A172 (cell line): ENCODE data around the gene ARHGAP30. TPM values are rescaled to one million over a fixed set of nuclear protein-coding genes. Genes with fewer than 3 reads are reported as not detected.
"Not testable (repeated sequence)": the region's sequence is repeated elsewhere in the genome, so short reads cannot be mapped to it uniquely, and the experiment has no call there.

Experiments
- DNase-seq: peaks from one replicate; pipeline ENCODE4 v3.0.0-alpha.2; 2015; ENCODE audit warnings: low spot score
- total RNA-seq: library from RNA; depleted of rRNA; stranded (reverse); fragments of >200 nt; shearing (Covaris generic); gene quantifications from 2 replicates; pipeline ENCODE4 v1.2.3, GENCODE V29; 2014

Gene ARHGAP30
- total RNA-seq, 1 experiment from 2014 or later: 0.07 TPM

GRCh38 chr1:161070761-161071160 lies 1.1 kb upstream of the ARHGAP30 start:
- DNase-seq: no peak

- DNase-seq: no peak
Observed at GRCh38 chr1:161069241-161069640, 450 bp downstream of the ARHGAP30 start.

- peak; percentile 66 for DNase-seq
Observed at GRCh38 chr1:161068306-161069234, 1.1 kb downstream of the ARHGAP30 start.

- no peak for DNase-seq
Observed at GRCh38 chr1:161066694-161067093, 3.0 kb downstream of the ARHGAP30 start.

DNA sequence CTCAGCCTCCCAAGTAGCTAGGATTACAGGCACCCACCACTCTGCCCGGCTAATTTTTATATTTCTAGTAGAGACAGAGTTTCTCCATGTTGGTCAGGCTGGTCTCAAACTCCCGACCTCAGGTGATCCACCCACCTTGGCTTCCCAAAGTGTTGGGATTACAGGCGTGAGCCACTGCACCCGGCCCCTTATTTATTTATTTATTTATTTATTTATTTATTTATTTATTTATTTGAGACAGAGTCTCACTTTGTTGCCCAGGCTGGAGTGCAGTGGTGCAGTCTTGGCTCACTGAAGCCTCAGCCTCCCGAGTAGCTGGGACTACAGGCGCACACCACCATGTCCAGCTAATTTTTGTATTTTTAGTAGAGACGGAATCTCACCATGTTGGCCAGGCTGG lies 4.0 kb downstream of the ARHGAP30 start:
- DNase-seq: not testable (repeated sequence)

GRCh38 chr1:161063936-161064335 lies 5.8 kb downstream of the ARHGAP30 start:
- not testable (repeated sequence) for DNase-seq

DNA sequence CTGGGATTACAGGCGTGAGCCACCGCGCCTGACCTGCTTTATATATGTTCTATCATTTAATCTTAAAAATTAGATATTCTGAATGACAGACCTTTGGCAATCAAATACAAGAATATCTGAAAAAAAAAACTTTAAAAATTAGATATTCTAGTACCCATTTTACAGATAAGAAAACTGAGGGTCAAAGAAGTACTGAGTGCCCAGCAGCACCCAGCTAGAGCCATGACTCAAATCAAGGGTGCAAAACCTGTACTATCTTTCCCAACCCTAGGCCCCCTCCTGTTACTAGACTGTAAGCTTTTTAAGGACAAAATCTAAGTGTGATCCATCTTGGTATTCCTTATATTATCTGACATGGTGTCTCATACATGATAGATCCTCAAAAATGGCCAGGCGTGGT lies 8.3 kb downstream of the ARHGAP30 start:
- DNase-seq: no peak

DNA sequence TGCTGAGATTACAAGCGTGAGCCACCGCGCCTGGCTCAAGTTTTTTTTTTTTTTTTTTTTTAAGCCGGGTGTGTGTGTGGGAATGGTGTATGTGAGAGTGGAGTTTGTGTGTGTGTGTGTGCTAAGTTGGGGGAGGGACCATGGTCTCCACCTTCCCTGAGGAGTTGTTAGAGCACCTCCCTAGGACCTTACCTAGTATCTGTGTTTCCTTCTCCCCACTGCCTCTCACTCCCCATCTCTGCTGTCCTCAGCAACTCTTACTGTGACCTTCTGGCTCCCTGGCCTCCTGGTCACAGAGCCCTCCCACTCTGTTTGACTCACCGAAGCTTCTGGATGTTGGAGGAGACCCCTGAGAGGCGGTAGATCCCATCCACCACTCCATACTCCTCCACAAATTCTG lies 10.4 kb downstream of the ARHGAP30 start:
- no peak for DNase-seq

GRCh38 chr1:161054805-161055204 lies 14.9 kb downstream of the ARHGAP30 start:
- no peak for DNase-seq

DNA sequence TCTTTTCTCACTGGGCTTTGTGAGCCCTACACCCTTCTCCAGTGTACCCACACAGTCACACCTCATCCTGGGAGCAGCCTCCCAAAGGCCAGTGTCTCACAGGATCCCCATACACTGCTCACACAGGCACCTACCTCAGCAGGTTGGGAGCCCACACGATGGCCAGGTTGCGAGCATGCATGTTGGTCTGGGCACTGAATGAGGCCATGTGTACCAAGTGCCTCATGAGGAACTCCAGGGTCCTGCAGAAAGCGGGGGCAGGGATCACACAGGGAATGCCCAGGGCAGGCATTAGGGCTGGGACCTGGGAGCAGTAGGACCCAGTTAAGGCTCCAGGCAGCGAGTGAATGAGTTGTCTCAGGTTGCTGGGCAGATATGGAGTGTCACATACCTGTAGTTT lies 15.5 kb downstream of the ARHGAP30 start:
- DNase-seq: no peak

DNA sequence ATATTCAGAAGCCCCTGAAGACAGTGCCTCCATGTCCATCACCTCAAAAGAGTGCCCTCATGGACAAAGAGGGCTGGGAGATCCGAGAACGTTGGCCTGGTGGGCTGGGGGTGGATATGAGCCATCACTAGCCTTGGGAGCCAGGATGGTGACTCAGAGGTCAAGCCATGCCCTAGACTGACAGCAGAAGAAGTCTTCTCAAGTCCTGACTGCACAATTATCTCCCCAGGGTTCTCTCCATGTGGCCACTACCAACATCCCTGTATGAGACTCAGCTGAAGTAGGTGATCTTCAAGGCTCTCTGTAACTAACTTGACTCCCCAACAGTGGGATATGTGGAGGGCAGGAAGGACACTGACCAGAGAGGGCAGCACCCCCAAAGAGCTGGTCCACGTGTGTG lies 16.8 kb downstream of the ARHGAP30 start:
- no peak for DNase-seq

GRCh38 chr1:161051219-161051618 lies 18.5 kb downstream of the ARHGAP30 start:
- DNase-seq: no peak

GRCh38 chr1:161048949-161049722 lies 20.6 kb downstream of the ARHGAP30 start:
- DNase-seq: no peak

GRCh38 chr1:161047436-161048420 lies 22.0 kb downstream of the ARHGAP30 start:
- DNase-seq: no peak

- no peak for DNase-seq
Observed at GRCh38 chr1:161046605-161047228, 23.0 kb downstream of the ARHGAP30 start.

GRCh38 chr1:161045736-161046604 lies 23.7 kb downstream of the ARHGAP30 start, which contains the start of gene USF1:
TSS of gene USF1 (minus strand) at chr1:161045977. CDS start at chr1:161043275, 2,702 bp downstream.
- peak; percentile 97 for DNase-seq

DNA sequence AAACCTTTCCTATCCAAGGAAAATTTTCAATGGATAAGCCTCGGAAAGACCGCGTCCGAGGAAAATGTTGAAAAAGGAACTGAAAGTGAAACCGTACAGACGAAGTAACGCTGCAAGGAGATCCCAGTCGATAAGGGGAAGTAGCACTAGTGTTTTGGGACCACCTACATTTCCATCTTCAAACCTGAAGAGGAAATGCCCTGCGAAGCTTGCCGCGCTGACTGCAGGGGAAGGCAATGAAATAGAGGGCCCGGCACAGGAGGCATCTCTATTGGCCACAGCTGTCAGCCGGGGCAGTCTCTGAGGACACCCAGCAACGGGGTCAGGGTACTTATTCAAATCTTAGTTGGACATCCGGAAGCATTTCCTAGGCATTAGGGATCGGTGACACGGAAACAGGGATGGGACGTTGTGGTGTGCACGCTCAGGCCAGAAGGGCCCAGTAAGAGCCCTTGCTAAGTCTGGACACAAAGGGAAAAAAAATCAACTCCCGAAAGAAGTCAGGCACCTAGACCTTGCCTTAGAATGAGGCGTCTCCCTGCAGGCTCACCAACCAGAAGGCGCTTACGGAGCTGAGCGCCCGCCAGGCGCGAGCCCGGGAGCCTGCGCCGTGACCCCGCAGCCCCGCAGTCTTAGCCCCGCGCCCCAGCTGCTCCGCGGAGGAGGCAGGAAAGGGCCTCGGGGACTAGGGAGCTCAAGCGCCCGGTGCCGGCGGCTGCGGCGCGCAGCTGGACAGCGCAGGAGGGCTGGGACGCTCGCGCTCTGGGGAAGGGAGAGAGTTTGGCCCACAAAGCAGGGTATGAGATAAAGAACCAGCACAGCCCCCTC lies 24.6 kb downstream of the ARHGAP30 start:
- DNase-seq: peak; percentile 73

DNA sequence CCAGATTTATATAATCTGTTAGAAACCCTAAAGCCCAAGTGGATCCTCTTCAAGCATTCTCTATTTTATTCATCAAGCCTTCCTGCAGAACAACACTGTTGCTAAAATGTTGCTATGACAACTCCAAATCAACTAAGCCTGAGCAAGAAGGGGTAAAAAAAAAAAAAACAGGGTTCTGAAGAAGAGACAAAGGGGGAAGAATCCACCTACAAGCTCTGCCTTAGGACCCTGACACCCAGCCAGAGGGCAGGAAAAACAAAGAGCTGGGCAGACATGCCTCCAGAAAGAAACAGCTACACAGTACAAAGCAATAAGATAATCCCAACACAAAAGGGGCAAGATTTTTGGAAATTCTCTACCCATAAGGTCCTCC lies 25.2 kb downstream of the ARHGAP30 start:
- no peak for DNase-seq

- no peak for DNase-seq
Observed at GRCh38 chr1:161039546-161039945, 30.1 kb downstream of the ARHGAP30 start.
